Measurements from ENCODE around the gene HELQ. TPM values are rescaled to one million over a fixed set of nuclear protein-coding genes. Genes with fewer than 3 reads are reported as not detected.
A peak's percentile ranks its signal among the peaks of the same experiment; 100 is the strongest.

Gene HELQ
- total RNA-seq, 1 experiment from 2014 or later: 11.6 TPM

- no peaks in the 10 kb centered on the region for H3K9me3 ChIP-seq
- H3K4me3 ChIP-seq (ENCODE audit: low read depth, low read length): no peak overlapping the region
- CTCF ChIA-PET: no interaction called here
- BruUV-seq (replicated peaks): no TSS peak
- Mint-ChIP-seq H3K27me3 (ENCODE audit: insufficient read depth, unreplicated experiment) (no peaks in the 10 kb centered on the region), H3K36me3 (ENCODE audit: insufficient read depth, unreplicated experiment) (no peaks in the 10 kb centered on the region), H3K9me3 (ENCODE audit: unreplicated experiment) (no peaks in the 10 kb centered on the region), H3K27ac (ENCODE audit: unreplicated experiment) (no peak overlapping the region), H3K4me3 (ENCODE audit: unreplicated experiment) (no peak overlapping the region), H3K4me1 (ENCODE audit: low read depth, unreplicated experiment) (no peaks in the 10 kb centered on the region)
- POLR2A ChIA-PET: no interaction called here
- DNase-seq: peak; percentile 18 to 45
- H3K36me3 ChIP-seq (ENCODE audit: control insufficient read depth, insufficient read depth, low read length): no peaks in the 10 kb centered on the region
- H3K27me3 ChIP-seq (replicated peaks; ENCODE audit: control insufficient read depth, insufficient read depth, low read length): no peaks in the 10 kb centered on the region
- intact Hi-C loops (cut with micrococcal nuclease; ENCODE audit: unreplicated experiment): no loop called here
- no peak for TF ChIP-seq CTCF (IDR thresholded peaks at IDR 0.05; ENCODE audit: insufficient read depth in 1 of 2, low read depth in 1 of 2, low read length in 1 of 2, severe bottlenecking in 1 of 2, unreplicated experiment in 1 of 2)
- peaks cover 10% of the 10 kb centered on the region; the same call in 1 of the 2 replicates for H3K4me1 ChIP-seq
Measured at GRCh38 chr4:83392562-83392961, 63.1 kb downstream of the HELQ start.

- ChIA-PET CTCF (no interaction called here), POLR2A (no interaction called here)
- Mint-ChIP-seq H3K4me1 (ENCODE audit: low read depth, unreplicated experiment) (peaks cover 7% of the 10 kb centered on the region), H3K4me3 (ENCODE audit: unreplicated experiment) (no peak overlapping the region), H3K27ac (ENCODE audit: unreplicated experiment) (no peak overlapping the region), H3K9me3 (ENCODE audit: unreplicated experiment) (no peaks in the 10 kb centered on the region), H3K27me3 (ENCODE audit: insufficient read depth, unreplicated experiment) (no peaks in the 10 kb centered on the region), H3K36me3 (ENCODE audit: insufficient read depth, unreplicated experiment) (no peaks in the 10 kb centered on the region)
- Histone ChIP-seq H3K27me3 (replicated peaks; ENCODE audit: control insufficient read depth, insufficient read depth, low read length) (no peaks in the 10 kb centered on the region), H3K9me3 (no peaks in the 10 kb centered on the region), H3K36me3 (ENCODE audit: control insufficient read depth, insufficient read depth, low read length) (no peaks in the 10 kb centered on the region), H3K4me3 (ENCODE audit: low read depth, low read length) (no peak overlapping the region), H3K4me1 (peaks cover 13% of the 10 kb centered on the region; the same call in 1 of the 2 replicates)
- no peak for DNase-seq
- no TSS peak for BruUV-seq (replicated peaks)
- intact Hi-C loops (cut with micrococcal nuclease; ENCODE audit: unreplicated experiment): no loop called here
- TF ChIP-seq CTCF (IDR thresholded peaks at IDR 0.05; ENCODE audit: insufficient read depth in 1 of 2, low read depth in 1 of 2, low read length in 1 of 2, severe bottlenecking in 1 of 2, unreplicated experiment in 1 of 2): no peak
Measured at GRCh38 chr4:83390944-83391343, 64.7 kb downstream of the HELQ start.

- no peak overlapping the region for H3K4me3 Mint-ChIP-seq (ENCODE audit: unreplicated experiment)
- ChIA-PET POLR2A (no interaction called here), CTCF (no interaction called here)
- peaks cover 7% of the 10 kb centered on the region for H3K4me1 Mint-ChIP-seq (ENCODE audit: low read depth, unreplicated experiment)
- no peaks in the 10 kb centered on the region for H3K36me3 ChIP-seq (ENCODE audit: control insufficient read depth, insufficient read depth, low read length)
- no TSS peak for BruUV-seq (replicated peaks)
- H3K9me3 ChIP-seq: no peaks in the 10 kb centered on the region
- intact Hi-C loops (cut with micrococcal nuclease; ENCODE audit: unreplicated experiment): no loop called here
- TF ChIP-seq CTCF (IDR thresholded peaks at IDR 0.05; ENCODE audit: insufficient read depth in 1 of 2, low read depth in 1 of 2, low read length in 1 of 2, severe bottlenecking in 1 of 2, unreplicated experiment in 1 of 2): no peak
- no peaks in the 10 kb centered on the region for H3K9me3 Mint-ChIP-seq (ENCODE audit: unreplicated experiment)
- no peaks in the 10 kb centered on the region for H3K27me3 ChIP-seq (replicated peaks; ENCODE audit: control insufficient read depth, insufficient read depth, low read length)
- H3K27me3 Mint-ChIP-seq (ENCODE audit: insufficient read depth, unreplicated experiment): no peaks in the 10 kb centered on the region
- H3K36me3 Mint-ChIP-seq (ENCODE audit: insufficient read depth, unreplicated experiment): no peaks in the 10 kb centered on the region
- DNase-seq: no peak
- H3K27ac Mint-ChIP-seq (ENCODE audit: unreplicated experiment): no peak overlapping the region
- no peak overlapping the region for H3K4me3 ChIP-seq (ENCODE audit: low read depth, low read length)
- H3K4me1 ChIP-seq: peaks cover 13% of the 10 kb centered on the region; the same call in 1 of the 2 replicates
Measured at GRCh38 chr4:83389756-83390505, 65.7 kb downstream of the HELQ start.

Data from Caco-2 (cell line).